ENCODE data around the gene ARHGAP24.
"Not testable (repeated sequence)": the region's sequence is repeated elsewhere in the genome, so short reads cannot be mapped to it uniquely, and the experiment has no call there.

The ARHGAP24 gene

DNA sequence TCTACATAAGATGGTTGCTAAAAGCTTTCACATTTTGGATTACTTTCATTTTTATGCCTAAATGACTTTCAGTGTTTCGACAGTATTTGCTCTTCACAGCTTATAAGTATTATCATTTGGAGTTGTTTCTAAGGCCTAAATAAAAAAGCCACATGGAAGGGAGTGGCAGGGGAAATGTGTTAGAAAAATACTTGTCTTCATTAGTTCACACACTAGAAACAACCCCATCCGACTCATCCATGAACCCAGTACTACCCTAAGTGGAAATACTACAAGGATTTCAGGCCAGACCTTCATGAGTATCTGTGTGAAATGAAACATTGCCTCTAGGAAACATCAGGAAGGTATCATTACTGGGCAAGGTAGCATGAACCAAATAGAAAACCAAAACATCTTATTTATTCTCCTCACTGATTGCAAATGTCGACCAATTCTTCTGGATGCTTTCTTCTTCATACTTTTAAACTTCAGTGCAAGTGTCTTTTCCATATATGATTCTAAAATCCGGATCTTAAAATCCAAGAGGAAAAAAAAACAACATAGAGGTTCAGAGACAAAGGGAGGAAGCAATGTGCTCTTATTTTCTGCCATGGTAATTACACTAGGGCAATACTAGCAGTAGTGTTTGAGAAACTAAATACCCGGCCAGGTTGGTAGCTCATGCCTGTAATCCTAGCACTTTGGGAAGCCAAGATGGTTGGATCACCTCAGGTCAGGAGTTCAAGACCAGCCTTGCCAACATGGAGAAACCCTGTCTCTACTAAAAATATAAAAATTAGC lies 349.4 kb downstream of the ARHGAP24 start:
- DNase-seq, result no peak

GRCh38 chr4:85826060-85826678 lies 351.2 kb downstream of the ARHGAP24 start:
- DNase-seq, result no peak

GRCh38 chr4:85828027-85828890 lies 353.3 kb downstream of the ARHGAP24 start:
- no peak for DNase-seq

DNA sequence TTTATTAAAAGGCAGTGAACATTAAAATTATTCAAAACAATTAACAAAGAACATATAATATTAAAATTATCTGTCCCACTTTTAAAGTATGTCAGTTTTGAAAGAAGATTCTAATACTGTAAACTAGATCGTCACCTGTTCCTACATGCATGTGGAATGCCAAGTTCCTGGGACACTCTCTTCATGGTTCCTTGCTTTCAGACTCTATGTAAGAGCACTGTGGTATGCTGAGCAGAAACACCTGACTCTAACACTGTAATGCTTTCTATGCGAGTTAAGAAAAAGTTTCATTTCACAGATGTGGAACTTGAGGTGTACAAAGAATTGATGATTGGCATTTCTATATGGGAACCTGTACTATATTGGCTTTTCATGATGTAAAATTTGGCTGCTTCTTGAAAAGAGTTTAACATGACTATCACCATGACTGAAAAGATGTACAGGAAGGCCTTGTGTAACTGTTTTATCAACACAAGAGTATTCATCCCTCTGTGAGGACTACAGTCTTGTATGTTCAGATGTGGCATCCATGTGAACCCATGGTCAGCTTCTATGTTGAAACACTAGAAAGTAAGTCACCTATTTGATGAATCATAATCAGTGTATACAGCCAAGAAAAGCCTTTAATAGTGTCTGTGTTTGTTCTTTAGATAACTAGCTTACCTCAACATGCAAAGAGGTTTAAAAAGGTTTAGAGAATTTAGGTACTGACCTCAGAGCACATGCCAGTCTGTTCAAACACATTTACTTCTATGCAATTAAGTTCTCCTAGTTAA lies 354.5 kb downstream of the ARHGAP24 start:
- no peak for DNase-seq

DNA sequence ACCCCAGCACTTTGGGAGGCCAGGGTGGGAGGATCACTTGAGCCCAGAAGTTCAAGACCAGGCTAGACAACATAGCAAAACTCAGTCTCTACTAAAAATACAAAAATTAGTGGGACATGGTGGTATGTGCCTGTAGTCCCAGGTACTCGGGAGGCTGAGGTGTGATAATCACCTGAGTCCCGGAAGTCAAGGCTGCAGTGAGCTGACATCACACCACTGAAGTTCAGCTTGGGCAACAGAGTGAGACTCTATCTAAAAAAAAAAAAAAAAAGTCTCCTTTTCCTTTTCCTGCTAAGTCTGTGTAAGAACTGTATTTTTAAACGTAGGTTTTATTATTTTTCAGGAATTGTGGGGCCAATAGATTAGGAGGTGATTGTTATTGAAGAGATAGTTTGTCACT lies 356.7 kb downstream of the ARHGAP24 start:
- no peak for DNase-seq

DNA sequence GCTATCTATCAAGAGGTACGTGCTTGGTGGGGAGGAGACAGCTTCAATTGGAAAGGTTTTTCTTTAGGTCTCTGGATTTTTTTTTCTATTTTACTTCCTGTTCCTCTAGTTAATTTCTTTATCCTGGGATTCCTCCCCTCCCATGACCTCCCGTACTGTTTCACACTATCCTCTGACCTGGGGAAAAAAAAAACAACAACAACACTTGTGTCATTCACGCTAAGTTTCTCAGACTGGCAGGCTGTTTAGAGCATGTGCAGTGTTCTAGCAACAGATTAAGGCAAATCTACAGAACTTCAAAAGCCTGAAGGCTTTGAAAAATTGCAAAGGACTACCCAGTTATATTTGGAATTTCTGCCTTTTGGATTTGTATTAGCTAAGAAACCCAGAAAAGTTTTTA lies 358.4 kb downstream of the ARHGAP24 start:
- DNase-seq, result no peak

GRCh38 chr4:85834934-85835333 lies 360.0 kb downstream of the ARHGAP24 start:
- no peak for DNase-seq

DNA sequence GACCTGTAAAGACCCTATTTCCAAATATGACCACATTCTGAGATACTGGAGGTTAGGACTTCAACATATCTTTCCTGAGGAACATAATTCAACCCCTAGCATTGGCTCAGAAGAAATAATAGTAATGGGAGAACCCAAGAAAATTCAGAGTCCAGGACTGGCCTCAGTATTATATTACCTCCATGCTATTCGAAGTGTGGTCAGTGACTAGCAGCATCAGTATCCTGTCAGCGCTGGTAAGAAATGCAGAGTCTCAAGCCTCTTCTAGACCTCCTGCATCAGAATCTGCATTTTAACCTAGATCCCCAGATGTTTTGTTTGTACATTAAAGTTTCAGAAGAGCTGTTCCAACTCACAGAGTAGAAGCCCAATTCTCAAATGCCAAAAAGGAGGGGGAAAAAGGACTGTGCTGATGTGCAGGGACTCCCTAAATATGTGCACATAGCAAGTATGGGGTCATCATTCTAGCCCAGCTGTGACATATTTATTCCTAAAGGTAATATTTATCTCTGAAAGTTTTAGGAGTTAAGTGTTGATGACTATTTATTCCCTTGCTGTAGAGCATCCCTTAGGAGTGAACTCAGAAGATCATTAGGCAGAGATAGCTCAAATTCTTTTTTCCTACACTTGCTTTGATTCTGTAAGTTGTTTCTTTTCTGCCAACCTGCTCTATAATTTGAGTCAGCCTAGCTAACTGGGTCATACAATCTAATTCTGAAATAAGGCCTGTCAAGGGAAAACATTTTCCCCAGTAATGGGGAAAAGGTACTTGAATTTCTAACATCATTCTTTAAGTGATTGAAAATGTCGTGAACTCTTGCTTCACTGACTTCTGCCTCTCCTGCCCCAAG lies 361.9 kb downstream of the ARHGAP24 start:
- DNase-seq, result no peak

DNA sequence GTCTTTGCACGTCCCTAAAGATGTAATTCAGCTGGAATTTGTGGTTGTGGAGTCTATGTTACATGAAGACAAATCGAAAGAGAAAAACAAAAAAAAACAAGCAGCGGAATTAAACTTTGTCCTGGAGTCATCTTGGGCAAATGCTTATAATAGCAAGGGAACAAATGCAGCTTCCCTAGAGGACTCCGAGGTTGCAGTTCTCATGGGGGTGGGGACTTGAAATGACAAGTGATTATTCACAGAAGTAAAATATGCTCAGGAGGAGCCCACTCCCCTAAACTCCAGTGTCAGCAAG lies 362.4 kb downstream of the ARHGAP24 start:
- no peak for DNase-seq

DNA sequence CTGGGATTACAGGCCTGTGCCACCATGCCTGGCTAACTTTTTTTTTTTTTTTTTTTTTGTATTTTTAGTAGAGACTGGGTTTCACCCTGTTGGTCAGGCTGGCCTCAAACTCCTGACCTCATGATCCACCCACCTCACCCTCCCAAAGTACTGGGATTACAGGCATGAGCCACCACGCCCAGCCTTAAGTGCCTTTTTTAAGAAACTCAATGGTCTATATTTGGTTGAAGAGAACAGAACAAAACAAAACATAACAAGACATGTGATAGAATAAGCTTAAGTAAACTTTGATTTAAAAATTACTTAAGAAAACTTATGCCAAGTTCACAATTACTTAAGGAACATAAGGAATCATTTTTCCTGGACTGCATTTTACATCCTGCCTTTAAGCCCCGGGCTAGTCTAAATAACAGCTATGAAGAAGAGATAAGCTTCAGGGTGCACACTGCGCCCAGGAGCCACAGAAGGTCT lies 365.1 kb downstream of the ARHGAP24 start:
- DNase-seq, result not testable (repeated sequence)

- no peak for DNase-seq
Observed at GRCh38 chr4:85842540-85842939, 367.6 kb downstream of the ARHGAP24 start.

GRCh38 chr4:85853740-85854139 lies 378.8 kb downstream of the ARHGAP24 start:
- DNase-seq, result not testable (repeated sequence)

GRCh38 chr4:85854546-85854945 lies 379.6 kb downstream of the ARHGAP24 start:
- DNase-seq, result no peak

GRCh38 chr4:85860066-85860740 lies 385.3 kb downstream of the ARHGAP24 start:
- no peak for DNase-seq

DNA sequence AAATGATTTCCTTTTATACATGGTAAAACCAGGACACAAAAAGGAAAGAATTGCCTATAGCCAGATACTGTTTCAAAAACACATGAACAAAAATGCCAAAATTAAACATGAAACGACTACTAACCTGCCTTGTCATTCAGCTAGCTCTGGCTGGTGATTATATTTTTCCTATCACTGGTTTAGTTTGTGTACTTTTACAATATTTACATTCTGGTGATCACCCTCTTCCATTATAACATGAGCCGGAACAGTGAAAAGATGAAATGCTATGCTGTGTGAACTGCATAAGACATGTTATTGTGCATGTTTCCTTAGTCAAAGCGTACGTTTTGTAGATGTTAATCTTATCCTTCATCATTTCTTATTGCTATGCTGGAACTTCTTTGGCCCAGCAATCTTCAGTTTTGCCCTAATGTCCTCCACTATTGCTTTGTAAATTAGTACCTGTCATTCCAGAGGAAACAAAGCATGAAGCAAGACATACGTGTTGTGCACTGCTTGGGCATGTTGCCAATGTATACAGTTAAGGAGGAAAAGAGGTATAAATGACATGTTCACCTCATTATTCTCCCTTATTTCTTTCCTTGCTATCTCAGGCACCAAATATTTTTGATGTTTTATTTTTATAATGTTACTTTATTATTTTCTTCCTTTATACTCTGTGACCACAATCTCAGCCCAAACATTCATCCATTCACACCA lies 386.3 kb downstream of the ARHGAP24 start:
- DNase-seq, result no peak

- DNase-seq, result no peak
Observed at GRCh38 chr4:85862896-85863295, 387.9 kb downstream of the ARHGAP24 start.

- no peak for DNase-seq
Observed at GRCh38 chr4:85864259-85865205, 389.6 kb downstream of the ARHGAP24 start.

DNA sequence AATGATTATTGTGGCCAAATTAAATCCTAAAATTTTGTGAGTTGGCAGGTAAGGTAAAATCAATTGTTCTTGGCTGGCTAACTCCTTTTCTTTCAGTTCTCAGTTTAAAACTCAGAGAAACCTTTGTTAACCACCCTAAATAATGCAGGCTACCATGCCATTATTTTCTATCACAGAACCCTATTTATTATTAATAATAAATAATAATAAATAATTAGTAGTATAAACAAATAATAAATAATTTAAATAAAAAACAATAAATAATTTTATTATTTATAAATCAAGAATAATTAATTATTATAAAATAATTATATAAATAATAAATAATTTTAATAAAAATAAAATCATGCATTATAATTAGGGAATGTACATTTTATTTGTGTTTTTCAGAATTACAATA lies 390.3 kb downstream of the ARHGAP24 start:
- DNase-seq, result no peak

DNA sequence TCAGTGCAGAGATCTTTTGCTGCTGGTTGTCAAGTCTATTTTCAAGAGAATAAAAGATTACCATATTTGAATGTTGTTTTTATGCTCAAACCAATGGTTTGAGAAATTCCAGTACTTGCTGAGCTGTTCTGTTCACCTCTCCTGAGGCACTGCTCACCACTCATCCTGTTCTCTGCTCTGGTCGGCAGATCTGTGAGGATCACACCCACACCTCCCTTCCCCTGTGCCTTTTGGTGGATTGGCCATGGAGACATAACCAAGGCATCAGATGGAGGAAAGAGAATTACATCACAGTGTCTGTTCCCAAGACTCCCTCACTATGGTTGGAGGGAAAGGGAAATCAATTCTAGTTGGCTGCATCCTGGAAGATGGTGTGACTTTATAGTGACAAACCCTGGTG lies 391.6 kb downstream of the ARHGAP24 start:
- DNase-seq, result no peak

- no peak for DNase-seq
Observed at GRCh38 chr4:85867271-85867670, 392.3 kb downstream of the ARHGAP24 start.
